IPS DF 19.7 (cell line): ENCODE data around the gene STPG3.

Experiments used
- DNase-seq: peaks from one replicate; pipeline ENCODE4 v3.0.0-alpha.2; 2013; ENCODE audit warnings: low read depth, low spot score

Gene STPG3

DNA sequence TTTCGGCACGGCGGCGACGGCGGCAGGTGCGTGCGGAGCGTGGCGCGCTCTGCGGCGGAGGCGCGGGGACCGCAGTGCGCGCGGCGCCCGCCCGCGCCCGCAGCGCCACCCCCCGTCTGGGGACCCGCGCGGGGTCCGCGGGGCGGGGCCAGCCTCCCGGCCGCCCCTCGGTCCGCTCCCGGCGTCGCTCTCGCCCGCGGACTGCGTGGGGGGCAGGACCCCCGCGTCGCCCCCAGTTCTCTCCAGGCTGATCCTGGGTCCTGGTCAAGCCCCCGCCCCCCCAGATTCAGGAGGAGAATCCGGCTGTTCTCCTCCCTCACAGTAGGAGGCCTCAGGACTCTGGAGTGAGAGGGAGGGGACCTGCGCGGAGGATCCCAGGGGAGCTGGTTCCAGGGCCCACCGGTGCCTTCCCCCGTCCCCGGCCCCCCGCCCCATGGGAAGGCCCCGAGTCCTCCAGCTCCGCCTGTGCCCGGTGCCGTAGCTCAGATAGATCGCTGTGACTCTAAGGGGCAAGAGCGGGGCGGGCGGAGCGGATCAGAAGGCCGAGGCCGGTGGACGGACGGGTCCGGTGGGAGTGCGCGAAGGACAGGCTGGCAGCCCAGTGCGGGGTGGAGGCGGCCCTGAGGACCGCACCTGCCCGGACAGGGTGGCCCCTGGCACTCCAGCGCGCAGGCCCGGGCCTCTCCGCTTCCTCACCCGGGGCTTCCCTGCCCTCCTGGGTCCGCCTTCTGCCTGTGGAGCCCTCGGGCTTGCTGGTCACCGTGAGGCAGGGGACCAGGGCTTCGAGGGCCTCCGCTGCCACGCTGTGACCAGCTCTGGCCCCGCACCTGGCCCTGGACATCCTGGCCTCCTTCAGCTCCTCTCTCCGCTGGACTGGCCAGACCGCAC, 28.7 kb upstream of the STPG3 start, which contains the start of gene RNF208:
TSS of gene RNF208 (minus strand) at position 51 of the 888 bp plus-strand sequence. CDS start 1,028 bp downstream, outside the sequence.
- no peak for DNase-seq

DNA sequence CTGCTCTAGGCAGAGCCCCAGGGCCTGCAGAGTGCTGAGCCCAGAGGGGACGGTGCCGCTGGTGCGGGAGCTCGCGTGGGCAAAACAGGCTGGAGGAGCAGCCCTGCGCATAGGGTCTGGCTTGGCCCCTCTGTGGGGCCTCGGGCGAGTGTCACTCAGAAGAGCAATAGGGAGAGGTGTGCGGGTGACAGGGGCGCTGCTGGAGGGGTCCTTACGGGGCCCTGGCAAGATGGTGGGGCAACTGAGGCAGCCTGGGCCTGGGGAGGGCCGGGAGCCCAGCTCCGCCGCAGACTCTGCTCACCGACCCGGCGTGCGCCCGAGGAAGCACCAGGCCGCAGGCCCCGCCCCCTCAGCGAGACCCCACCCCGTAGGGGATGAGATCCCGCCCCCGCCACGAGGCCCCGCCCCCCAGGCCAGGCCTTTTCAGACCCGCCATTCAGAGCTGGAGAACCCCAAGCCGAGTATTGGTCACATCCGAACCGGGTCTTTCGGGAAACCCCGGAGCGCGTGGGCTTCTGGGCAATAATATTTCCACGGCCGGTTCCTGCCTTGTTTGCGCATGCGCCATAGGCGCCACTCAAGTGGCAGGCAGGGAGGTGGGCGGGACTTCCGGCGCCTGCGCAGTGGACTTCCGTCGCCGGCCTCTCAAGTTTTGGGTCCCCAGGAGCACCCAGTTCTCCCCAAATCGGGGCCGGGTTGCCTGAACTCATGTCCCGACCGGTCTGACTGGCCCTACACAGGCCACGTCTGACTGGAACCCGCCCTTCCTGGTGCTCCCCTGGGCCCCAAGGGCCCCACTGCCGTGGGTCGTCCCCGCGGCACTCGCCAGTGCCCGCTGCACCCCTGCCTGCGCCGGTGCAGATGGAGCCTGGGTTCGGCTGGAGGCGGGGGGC, 27.8 kb upstream of the STPG3 start:
- peak; percentile 86 for DNase-seq

DNA sequence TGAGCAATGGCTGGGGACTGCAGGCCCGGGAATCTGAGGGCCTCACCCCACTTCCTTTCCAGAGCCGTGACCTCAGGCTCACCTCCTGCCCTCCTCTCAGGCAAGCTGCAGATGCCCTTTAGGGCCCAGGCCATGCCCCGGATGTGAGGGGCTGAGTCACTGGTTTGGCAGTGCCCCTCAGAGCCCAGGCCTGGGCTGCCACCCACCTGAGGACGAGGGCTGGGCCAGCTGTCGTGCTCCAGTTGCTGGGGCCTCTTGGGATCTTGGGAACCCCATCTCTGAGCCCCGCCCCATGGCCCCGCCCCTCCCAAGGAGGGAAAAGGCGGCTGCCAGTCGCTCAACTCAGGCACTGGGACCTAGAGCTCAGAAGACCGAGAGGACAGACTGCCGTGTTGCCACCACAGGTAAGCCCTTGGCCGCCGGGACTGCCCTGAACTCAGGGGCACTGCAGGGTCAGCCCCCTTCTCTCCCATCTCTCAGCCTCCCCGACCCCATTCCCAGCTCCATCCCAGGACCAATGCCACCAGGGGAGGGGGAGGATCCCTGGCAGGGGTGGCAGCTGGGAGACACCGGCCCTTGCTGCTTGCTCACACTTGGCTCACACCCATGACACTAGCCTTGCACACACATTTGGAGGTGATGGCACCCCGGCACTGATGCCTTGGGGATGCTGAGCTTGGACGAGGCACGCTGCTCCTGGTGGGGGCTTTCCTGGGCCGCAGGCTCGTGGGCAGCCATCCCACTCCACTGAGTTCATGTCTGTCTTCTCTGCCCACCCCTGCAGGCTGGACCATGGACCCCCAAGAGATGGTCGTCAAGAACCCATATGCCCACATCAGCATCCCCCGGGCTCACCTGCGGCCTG, 26.0 kb upstream of the STPG3 start, which contains the start of gene CYSRT1:
TSS of gene CYSRT1 (plus strand) at position 345 of the 865 bp plus-strand sequence. CDS start at position 793, 448 bp downstream.
- DNase-seq = no peak

- DNase-seq = no peak
Measured at GRCh38 chr9:137225699-137226331, 25.3 kb upstream of the STPG3 start.

DNA sequence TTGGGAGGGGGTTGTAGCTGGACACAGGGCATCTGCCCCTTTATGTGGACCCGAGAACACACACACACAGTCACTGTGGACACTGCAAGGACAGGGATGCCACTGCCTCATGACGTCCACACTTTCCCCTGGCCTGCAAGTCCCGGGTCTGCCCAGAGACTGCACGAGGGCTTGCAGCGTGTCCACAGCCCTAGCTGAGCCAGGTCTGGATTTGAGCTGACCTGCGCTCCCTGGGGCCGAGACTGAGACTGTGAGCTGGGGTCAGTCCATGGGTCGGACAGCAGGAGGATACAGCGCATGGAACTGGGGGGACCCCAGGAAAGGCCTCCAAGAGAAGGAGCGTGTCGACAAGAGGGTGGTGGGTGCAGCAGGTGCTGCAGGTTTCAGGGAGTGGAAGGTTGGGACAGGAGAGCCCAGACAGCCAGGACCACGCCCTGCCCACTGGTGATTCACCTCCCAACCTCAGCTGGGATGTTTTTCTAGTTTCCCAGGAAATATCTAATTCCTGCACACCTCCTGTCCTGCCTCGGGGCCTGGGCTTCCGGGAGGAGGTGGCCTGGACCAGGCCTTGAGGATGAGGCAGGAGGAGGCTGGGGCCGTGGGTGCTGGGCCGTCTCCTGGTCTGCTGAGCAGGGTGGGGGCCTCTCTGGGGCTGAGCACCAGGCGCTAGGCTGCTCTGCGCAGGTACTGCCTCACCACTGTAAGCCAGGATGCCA, 24.6 kb upstream of the STPG3 start:
- DNase-seq = no peak

DNA sequence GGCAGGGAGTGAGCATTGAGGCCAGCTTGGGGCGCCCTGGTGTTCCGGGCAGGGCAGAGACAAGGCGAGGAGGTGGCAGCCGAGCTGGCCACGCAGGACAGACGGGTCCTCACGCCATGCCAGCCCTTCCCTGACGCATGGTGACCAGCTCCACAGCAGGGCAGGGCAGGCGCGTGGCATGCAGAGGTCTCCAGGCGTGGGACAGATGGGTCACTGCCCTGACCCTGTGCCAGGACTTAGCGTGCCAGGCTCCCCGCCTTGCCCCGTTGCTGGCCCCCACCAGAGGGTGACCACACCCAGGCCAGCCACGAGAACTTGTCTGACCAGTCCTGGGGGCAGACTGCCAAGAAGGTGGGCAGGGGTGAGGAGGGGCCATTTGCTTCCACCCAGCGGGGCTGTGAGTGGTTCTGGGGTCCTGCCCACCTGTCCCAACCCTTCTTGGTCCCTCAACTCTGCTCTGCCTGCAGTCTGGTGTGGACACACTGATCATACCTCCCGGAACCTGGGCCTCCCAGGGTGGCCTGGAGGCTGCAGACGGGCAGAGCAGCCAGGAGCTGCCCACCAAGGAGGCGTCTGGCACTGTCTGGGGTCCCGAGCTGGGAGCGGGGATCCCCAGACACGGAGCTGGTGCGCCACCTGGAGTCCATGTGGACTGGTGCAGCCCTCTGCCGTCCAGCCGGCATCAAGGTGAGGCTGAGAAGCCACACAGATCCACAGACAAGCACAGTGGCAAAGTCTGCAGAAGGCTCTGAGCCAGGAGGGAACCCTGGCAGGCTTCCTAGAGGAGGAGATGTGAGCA, 23.8 kb upstream of the STPG3 start, which contains the start of gene RNF224:
TSS of gene RNF224 (plus strand) at position 449 of the 799 bp plus-strand sequence. CDS start 834 bp downstream, outside the sequence.
- DNase-seq = no peak

DNA sequence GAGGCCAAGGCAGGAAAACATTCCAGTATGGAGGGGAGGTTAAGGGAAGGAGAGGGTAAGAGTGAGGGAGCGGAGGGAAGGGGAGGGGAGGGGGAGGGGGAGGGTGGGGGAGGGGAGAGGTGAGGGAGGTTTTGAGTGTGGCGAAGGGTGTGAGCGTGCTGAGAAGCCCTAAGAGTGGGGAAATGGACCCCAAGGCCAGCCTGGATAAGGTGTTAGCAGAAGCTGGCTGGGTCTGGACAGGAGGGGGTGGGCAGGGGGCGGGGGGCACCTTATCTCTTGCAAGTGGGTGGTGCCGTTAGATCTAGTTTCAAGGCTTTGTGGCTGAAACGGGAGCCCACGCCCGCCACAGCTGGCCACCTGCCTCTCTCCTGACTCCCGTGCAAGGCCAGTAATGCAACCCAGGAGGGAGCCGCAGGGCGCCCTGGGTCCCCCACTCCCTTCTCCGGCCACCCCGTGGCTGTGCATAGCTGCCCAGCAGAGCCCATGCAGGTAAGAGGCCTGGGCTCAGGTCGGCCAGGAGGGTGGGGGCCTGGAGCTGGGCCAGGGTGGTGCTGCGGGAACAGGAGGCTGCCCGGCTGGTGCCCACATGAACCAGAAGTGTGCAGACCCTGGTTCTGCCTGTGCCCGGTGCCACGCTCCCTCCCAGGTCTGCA, 23.1 kb upstream of the STPG3 start:
- DNase-seq = no peak

GRCh38 chr9:137228506-137228967, 22.5 kb upstream of the STPG3 start:
- DNase-seq = no peak

DNA sequence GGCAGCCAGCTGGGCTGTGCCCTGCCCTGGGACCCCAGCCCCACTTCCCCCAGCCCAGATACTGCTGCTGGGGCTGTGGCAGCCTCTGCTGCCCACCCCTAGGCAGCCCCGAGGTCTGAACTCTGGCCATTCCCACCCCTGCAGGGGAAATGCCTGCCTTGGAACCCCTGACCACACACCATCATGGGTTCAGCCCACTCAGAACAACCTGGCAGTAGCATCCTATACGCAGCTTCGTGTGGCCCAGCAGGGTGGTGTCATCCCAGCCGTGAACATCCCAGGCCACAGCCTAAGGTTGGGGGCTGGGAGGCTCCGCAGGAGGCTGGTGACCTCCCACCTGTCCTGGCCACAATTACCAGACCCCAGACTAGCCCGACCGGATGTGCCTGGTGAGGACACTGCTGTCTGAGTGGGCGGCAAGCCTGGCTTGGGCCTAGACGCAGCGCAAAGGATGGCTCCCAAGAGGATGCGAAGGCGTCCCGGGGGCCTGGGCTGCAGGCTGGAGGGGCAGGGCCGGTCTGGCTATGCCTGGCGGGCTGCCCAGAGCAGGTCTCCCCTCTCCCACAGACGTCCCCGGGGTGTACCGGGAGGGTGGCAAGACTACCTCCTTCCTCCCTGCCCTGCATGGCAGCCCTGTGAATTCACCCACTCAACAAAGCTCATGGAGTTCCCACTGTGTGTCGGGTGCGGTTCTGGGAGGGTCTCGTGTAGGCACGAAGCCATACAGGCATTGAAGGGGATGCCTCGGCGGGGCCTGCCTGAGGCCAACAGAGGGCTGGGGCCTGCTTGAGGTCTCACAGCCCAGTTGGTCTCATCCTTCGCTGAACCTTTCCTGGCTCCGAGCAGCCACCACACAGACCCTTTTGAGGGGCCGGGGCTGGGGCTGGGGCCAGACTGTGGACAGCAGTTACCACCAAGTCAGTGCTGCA, 21.9 kb upstream of the STPG3 start:
- no peak for DNase-seq

- no peak for DNase-seq
Measured at GRCh38 chr9:137229903-137230704, 21.0 kb upstream of the STPG3 start.

DNA sequence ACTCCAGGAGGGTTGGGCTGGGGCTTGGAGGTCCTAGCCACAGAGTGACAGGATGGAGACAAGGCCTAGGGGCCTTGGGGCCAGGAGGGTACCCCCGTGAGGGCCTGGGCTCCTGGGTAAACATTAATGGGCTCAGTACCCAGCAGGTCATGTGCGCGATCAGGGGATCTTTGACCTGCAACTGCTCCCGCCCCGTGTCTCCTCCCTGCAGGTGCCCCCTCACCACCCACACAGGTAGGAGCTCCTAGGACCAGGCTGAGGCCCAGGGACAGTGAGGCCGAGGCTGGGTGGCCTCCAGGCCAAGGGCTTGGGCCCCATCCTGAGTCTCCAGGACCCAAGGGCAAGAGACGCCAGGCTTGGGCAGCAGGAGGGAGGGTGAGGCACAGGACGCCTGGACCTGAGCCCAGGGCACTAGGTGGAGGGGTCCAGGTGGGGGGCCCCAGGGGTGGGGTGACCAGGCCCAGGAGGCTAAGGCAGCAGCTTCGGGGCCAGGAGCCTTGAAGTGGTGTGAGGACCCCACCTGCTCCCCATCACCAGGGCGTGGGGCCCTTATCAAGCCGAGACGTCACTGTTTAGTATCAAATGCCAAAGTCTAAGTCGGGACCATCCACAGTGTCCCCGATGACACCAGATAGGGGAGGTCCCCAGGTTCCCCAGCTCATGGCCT, 20.2 kb upstream of the STPG3 start, which contains the start of gene SLC34A3:
TSS of gene SLC34A3 (plus strand) at position 197 of the 667 bp plus-strand sequence. CDS start 802 bp downstream, outside the sequence.
- no peak for DNase-seq

GRCh38 chr9:137231372-137232039, 19.6 kb upstream of the STPG3 start:
- no peak for DNase-seq

- no peak for DNase-seq
Measured at GRCh38 chr9:137232101-137232500, 19.0 kb upstream of the STPG3 start.

- no peak for DNase-seq
Measured at GRCh38 chr9:137232510-137232909, 18.6 kb upstream of the STPG3 start.
